Dermis microvascular lymphatic vessel endothelial cell (primary cell): Measurements from ENCODE around the gene RFNG. TPM values are rescaled to one million over a fixed set of nuclear protein-coding genes. Genes with fewer than 3 reads are reported as not detected.
A peak's percentile ranks its signal among the peaks of the same experiment; 100 is the strongest.

Source experiments
- DNase-seq, 2 donors: peaks; one replicate each; pipeline versions ENCODE4 v3.0.0 to v3.0.0-alpha.2; 2010; ENCODE audit warnings: low read depth in 2 of 2
- total RNA-seq: library from RNA; depleted of rRNA; stranded (reverse); fragments of >200 nt; gene quantifications from 2 replicates; pipeline ENCODE4 v1.2.1, GENCODE V29; 2014

RFNG gene
- total RNA-seq, 1 donor from 2014 or later = 16.4 TPM

DNA sequence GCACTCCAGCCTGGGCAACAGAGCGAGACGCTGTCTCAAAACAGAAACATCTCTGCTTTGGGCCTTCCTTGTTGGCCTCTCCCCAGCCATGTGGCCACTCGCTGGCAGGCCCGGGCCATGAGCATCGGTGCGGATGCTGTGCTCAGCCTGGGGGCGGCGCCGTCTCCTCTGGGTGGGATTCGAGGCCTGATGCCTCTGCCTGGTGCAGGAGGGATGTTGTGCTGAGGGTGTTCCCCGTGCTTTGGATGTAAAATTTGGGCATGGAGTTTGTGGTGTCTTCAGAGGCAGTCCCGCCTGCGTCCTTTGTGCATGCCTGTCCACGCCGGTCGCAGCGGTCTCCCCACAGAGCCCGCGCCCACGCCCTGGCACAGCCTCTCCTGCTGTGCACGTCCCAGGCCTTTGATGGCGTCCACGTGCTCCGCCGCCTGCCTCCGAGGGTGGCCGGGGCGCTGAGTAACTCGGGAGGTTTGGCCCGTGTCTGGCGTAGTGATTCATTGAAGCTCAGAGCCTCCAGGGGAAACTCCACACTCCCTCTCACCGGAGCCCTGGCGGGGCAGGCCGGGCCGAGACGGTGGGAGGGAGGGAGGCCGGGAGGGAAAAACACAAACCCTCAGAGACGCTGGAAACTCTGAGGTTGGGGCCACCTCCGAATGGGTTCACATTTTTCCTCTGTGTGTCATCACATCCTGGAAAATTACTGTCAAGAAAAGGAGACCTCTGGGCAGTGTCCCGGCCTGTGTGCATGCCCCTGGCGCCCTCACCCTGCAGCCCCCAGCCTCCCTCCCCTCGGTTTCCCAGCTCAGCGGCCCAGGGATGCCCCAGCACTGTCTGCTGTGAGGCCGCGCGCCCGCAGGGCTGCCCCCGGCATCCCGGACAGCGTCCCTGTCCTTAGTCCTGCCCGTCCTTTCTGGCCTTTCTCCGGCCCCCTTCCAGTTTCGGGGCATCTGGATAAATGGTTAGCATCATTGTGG lies 47.9 kb downstream of the RFNG start:
- DNase-seq = peak; percentile 30 to 89

DNA sequence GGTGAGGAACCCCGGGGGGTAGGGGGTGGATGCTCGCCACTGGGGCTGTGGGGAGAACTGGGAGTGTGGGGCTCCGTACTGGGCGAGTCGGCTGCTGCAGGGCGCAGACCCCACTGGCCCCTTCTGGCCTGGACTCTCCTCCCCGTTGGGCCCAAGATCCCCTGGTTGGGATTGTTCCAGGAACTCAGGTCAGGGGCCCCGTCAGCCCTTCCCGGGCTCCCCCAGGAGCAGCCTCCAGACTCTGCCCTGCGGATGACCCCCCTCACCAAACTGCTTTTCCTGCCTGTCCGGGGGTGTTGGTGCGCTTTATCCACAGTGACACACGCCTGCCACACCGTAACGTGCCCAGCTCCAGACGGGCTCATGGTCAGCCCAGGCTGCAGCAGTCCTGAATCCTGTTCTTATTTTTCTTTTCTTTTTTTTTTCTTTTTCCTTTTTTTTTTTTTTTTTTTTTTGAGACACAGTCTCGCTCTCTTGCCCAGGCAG lies 50.0 kb downstream of the RFNG start:
- DNase-seq = no peak

DNA sequence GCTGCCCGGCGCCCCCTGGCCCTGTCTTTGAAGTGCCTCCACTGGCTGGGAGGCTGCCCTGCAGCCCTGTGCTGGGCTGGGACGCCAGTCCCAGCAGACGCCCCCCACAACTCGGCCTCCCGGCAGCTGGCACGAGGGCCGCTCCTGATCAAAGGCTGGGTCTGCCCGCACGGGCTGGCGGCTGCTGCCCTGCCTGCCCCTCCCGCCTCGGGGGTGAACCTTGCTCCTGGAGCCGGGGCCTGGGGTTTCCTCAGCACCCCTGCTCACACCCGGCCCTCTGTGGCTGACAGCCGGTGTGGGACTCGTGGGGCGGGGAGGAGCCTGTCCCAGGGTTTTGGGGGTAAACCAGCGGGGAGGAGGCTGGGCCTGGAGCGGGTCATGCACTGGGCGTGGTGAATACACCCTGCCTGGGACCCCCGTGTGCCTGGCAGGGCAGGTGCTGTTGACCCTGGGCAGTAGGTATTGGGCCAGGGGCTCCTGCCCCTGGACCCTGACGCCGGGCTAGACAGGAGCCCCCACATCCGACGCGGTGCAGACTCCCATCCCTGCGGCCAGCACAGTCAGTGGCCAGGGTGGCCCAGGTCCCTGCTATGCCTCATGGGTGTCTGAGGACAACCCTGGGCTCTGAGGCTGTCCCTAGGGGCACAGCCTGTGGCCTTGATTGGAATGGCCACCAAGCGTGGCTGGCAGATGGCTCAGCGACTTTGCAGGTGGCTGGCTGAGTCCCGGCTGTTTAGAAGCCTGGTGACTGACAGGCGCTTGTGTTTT lies 50.6 kb downstream of the RFNG start:
- DNase-seq = no peak

DNA sequence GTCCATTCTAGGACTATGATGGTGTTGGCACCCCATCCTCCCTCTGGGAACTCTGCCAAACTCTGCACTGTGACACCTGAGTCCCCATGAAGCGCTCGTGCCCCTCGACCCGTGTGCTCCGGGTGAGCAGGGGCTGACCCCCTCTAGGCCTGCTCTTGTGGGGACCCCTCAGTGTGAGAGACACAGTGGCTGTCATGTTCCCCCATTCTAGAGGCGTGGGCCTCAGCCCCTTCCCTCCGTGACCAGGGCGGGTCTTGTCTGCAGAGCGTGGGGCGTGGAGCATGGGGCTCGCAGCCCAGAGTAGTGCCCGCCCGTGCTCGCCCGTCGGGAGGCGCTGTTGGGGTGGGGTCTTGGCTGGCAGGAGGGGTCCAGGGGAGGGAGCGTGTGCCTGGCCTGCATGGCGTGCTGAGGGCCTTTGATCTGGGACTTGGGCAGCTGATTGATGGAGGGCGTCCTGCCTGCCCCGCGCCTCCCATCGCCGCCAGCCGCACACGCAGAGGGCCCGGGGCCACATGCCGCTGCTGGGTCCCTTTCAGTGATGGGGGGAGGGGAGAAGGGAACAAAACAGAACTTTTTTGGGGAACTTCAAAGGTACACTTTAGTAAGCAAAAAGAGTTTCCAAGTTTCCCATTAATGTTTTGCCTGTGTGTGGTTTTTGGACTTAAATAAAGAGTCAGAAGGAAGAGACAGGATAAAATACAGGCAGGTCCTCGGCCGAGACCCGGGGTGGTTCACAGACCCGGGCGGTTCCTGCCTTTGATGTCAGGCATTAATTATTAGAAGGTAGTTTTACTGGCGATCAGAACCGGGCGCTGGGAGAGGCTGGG lies 51.4 kb downstream of the RFNG start:
- DNase-seq = no peak

DNA sequence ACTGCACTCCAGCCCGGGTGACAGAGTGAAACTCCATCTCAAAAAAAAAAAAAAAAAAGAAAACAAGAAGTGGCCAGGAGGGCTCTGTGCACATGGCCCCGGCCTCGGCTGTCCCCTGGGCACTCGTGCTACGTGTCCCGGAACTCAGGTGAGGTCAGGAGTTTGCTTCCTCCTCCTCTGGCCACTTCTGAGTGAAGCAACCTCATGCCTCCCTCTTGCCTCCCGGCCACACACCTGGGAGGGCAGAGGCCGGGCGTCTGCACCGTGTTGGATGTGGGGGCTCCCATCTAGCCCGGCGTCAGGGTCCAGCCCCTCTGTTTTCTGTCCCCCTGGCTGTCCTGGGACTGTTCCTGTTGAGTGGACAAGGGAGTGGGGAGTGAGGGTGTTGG lies 52.0 kb downstream of the RFNG start:
- no peak for DNase-seq

DNA sequence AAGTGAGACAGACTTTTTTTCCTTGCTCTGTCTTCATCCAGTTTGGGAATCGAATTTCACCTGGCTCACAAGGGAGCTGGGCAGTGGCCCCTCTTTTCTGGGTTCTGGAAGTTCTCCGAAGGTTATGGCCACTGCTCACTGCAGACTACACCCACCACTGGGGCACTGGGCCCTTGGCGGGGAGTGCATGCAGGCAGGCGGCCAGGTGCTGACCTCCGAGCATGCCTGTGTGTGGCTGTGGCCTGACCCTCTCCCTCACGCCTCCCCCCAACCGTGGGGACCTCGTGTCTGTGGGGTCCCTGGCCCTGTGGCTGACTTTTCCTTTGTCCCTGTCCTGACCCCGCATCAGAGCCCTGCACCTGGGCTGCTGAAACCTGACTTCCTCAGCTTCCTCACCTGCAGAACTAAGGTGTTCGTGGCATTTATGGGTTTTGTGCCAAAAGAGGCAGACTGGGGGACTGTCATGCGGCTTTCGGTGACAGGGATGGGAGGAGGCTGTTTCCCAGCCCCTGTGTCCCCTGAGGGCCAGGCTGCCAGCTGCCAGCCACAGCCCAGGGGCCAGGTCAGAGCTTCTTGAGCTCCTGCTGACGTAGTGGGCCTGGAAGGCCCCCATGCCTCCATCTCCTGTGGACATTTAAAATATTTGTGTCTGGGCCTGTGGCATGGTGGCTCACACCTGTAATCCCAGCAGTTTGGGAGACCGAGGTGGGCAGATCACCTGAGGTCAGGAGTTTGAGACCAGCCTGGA lies 52.7 kb downstream of the RFNG start:
- DNase-seq = no peak

DNA sequence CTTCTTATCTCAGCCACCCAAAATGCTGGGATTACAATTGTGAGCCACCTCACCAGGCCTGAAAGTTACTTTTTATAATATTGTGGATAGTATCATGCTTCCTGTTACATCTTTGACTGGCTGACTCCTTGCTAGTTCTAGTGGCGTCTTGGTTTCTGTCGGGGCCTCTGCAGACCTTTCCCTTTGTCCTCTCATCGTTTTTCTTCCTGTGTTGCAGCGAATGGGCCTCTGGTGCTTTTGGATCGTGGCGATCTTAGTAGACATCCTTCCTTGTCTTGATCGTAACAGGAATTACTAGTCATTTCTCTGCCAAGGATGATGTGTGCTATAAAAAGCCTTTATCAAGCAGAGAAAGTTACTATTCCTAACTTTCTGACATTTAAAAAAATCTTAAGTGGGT lies 53.4 kb downstream of the RFNG start:
- DNase-seq = no peak

Other genes with a start within 250 kb of the RFNG start
- not detected in 2 replicates for gene GCGR, start 247.7 kb downstream of the RFNG start, total RNA-seq
- 81.8 and 133 TPM in 2 replicates for gene MCRIP1, start 218.5 kb downstream of the RFNG start, total RNA-seq
- gene PPP1R27, start 216.8 kb downstream of the RFNG start, total RNA-seq = not detected in 2 replicates
- gene P4HB, start 191.3 kb downstream of the RFNG start, total RNA-seq = 634 and 739 TPM in 2 replicates
- 97.7 and 157 TPM in 2 replicates for gene ARHGDIA, start 180.5 kb downstream of the RFNG start, total RNA-seq
- 142 and 181 TPM in 2 replicates for gene ALYREF, start 160.2 kb downstream of the RFNG start, total RNA-seq
- gene ANAPC11, start 160.1 kb downstream of the RFNG start, total RNA-seq = 108 and 109 TPM in 2 replicates
- gene NPB, start 149.6 kb downstream of the RFNG start, total RNA-seq = 0.13 TPM in 1 of 2 replicates, not detected in the other
- 30.2 and 40.4 TPM in 2 replicates for gene PCYT2, start 140.4 kb downstream of the RFNG start, total RNA-seq
- 11.9 and 12.3 TPM in 2 replicates for gene SIRT7, start 133.6 kb downstream of the RFNG start, total RNA-seq
- gene MAFG, start 124.1 kb downstream of the RFNG start, total RNA-seq = 10.4 and 19.0 TPM in 2 replicates
- gene PYCR1, start 114.5 kb downstream of the RFNG start, total RNA-seq = 60.8 and 71.2 TPM in 2 replicates
- not detected in 2 replicates for gene MYADML2, start 104.6 kb downstream of the RFNG start, total RNA-seq
- under 0.01 TPM in 2 replicates for gene NOTUM, start 90.6 kb downstream of the RFNG start, total RNA-seq
- gene ASPSCR1, start 74.2 kb downstream of the RFNG start, total RNA-seq = 22.0 and 23.4 TPM in 2 replicates
- 23.5 and 38.6 TPM in 2 replicates for gene CENPX, start 28.9 kb downstream of the RFNG start, total RNA-seq
- 10.0 and 10.1 TPM in 2 replicates for gene LRRC45, start 28.5 kb downstream of the RFNG start, total RNA-seq
- 12.5 and 14.5 TPM in 2 replicates for gene RAC3, start 20.1 kb downstream of the RFNG start, total RNA-seq
- gene DCXR, start 14.1 kb downstream of the RFNG start, total RNA-seq = 33.1 and 42.7 TPM in 2 replicates
- 67.1 and 86.6 TPM in 2 replicates for gene GPS1, start 87 bp upstream of the RFNG start, total RNA-seq
- gene DUS1L, start 14.0 kb upstream of the RFNG start, total RNA-seq = 35.6 and 44.1 TPM in 2 replicates
- 54.4 and 61.1 TPM in 2 replicates for gene FASN, start 46.4 kb upstream of the RFNG start, total RNA-seq
- 2.8 and 5.4 TPM in 2 replicates for gene CCDC57, start 161.0 kb upstream of the RFNG start, total RNA-seq
- 62.3 and 95.6 TPM in 2 replicates for gene SLC16A3, start 177.2 kb upstream of the RFNG start, total RNA-seq
- gene CSNK1D, start 221.9 kb upstream of the RFNG start, total RNA-seq = 36.1 and 56.0 TPM in 2 replicates